HG03280 (cell line): Measurements from ENCODE around the gene NRXN3.

Source experiments
- ATAC-seq: cut with Tn5 transposase; IDR thresholded peaks from one replicate; pipeline ENCODE4 v1.9.1; 2021; ENCODE audit warnings: mild to moderate bottlenecking, moderate library complexity; ENCODE audit not compliant: unreplicated experiment

NRXN3 gene

DNA sequence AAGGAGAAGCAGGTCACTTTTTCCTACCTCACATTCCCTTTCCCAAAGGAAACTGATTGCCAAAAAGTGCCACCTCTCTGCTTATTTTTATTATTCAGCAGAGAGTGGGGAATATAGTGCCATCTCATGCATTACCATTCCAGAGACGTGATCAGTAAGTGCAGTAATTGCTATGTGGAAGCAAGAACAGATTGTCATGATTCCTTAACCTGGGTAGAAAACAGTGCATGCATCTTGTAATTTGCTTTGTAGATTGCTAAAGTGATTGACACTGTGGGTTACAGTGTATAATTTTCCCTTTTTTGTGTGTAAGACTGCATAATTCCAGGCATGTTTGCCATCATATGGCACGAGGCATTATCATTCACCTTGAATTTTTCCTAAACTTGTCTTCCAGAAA is 1708.6 kb downstream of the NRXN3 start:
- no peak for ATAC-seq

DNA sequence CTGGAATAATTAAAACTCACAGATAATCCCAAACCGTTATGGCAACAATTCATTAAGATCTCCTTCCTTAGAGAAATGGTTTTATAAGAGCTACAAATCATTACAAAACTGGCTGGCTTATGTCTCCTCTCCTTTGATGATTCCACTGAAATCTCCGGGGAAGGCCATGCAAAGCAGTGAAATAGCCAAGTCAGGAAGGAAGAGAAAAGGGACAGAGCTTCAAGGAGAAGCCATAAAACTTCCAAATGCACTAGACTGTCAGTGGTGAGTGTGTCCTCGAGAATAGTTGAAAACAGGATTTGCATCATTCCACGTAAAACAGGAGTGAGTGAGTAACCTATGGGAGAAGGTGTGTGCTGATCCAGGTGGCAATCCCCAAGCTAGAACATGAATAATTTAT is 1711.1 kb downstream of the NRXN3 start:
- no peak for ATAC-seq

DNA sequence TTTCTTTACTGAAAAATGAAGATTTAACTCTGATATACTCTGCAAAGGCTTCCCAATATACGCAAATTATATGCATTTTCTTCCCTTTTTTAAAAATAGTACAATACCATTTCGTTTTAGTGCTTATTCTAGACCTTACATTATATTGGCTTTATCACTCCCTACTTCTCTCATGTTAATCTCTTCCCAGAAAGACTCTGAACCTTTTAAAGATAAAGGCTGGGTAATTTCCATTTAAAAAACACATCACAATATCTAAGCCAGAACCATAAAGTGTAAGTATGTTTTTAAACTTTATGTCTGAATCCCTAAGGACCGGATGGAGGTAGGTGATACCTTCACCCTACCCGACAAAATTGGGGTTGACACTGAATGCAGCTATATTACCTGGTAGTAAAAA is 1720.4 kb downstream of the NRXN3 start:
- ATAC-seq, result no peak

DNA sequence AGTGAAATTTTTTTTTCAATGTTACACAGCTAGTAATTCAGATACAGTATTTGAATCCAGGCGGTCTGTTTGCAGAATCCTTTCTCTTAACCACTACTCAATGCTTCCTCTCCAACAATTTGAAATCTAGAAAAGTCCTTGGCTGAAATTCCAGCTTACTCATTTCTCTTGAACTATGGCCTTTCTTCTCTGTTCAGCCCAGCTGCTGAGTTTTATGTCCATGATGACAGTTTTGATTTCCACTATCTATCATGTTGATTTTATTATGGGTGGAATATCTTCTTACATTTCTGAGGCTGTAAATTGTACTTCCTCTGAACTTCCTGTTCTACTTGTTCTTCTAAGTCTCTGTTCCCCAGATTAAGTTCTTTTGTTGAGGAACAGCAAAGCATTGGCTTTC is 1725.8 kb downstream of the NRXN3 start:
- no peak for ATAC-seq

DNA sequence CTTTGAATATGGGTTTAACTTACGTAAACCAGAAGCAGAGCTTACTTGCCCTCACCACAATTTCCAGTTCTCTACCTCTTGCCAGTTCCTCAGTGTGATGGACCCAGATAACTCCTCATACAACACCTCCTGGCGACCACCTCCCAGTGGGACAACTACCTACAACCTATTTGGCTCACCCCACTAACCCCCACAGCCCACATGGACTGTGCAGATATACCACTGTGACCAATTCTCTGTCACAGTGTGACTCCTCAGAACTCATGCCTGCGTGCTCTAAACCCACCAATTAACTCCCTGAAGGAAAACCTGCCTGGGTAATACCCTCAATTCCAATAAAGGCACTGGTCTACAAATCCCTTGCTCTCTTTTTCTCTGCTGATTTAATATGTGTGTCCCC is 1729.4 kb downstream of the NRXN3 start:
- ATAC-seq, result no peak

DNA sequence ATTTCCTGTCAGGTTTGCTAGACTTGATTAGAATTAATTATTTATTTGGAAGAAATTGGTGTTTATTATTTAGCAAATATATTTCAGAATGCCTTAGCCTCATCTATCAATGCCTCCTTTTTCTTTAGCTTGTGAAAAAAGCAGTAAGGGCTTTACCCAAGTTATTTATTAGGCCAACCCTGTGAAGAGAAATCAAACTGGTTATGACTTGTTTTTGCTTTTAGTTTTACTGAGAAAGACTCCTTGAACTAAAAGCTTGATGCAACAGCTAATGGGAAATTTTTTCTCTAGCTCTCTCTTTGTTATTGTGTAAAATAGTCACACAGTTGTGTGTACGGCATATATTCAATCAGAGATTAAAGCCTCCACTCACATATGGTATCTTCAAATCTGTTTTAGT is 1734.3 kb downstream of the NRXN3 start:
- ATAC-seq, result no peak

DNA sequence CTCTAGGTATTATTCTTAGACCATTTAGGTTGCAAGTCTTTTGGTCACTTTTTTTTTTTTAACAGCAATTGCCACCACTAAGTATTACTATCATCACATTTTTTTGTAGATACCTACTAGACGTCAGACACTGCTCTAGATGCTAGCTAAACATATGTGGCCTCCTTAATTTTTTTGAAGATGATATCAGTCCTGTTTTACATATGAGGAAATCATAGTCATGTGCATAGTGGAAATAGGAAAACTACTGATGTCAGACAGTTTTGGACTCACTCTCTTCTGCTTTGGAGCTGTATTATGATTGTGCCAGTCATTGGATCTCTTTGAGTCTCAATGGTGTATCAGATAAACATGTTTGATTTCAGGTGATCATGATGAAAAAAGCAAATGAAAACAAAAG is 1736.8 kb downstream of the NRXN3 start:
- no peak for ATAC-seq

DNA sequence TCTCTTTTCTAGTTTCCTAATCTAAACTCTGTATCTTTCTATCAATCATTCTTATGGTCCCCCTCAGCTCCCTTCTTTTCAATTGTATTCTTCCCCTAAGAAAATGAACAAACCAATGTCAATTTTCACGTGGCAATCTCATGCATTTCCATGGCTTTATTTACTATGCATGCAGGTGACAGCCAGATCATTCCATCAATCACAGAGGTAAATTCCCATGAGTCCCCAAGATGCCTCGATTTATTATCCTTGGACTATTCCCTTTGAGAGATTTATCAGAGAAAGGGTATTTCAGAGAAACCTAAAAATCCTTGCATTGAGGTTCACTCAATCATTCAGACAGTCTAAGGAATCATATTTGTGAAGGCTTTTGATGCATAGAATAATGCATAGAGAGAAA is 1739.9 kb downstream of the NRXN3 start:
- ATAC-seq, result no peak

DNA sequence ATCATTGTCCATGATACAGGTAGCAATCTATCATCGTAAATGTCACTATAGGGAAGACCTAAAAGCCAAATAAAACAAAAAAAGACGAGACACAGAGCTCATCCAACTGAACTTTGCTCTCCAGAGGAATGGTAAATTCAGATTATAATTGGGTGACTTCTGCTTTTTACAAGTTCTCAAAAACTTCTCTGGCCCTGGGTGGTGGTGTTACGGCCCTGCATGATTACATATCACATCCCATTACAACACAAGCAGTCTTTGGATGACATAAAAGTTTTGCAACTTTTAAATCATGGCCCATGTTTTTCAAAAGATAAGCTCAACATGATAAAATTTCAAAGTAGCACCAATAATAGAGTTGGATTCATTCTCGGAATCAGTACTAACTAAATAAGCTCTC is 1741.6 kb downstream of the NRXN3 start:
- ATAC-seq, result no peak

DNA sequence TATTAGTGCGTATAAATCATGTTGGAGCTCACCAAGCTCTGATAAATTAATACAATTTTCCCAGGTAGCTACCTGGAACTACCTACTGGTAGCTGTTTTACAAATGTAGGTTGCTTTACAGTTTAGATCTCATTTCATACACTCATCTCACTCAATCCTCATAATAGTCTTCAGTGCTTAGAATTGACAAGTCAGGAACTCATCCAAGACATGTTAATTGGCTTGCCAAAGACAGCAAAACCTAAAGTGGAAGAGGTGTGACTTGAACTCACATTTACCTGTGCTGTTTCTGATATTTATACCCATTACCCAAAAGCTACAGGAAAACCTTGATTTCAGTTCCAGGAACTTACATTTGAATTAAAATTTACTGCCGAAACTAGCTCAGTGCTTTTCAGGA is 1744.4 kb downstream of the NRXN3 start:
- ATAC-seq, result no peak

DNA sequence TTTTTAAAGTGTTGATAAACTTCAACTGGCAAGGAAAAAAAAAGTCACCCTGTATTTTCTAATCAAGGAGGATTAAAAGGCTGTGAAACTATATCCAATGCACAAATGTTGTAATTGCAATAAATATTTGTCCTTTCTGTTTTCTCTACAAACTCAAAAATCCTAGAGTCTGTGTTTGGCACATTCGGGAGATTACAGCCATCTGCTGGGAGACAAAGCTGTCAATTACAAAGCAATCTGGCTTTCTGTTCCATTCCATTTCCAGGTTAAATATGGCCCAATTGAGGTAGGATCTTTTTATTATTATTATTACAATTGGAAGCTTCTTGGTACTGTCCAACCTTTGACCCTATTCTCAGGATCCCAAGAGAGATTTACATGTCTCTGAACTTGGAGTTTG is 1745.2 kb downstream of the NRXN3 start:
- no peak for ATAC-seq

DNA sequence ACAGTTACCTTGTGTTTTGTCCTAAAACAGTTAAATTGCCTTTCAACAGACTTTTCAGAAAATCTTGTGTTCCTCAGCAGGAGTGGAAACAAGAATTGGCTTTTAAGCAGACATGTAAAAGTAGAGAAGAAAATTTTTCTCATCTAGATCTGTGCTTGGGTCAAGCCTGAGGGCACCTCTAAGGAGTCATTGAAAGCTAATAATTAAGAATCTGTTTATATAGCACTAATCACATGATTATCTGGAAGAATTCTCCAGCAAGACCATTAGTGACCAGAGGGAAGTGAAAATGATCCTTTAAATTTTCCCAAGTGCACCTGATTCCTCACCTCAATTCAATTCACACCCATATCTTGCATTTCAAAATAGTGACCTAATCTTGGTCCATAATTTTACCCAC is 1746.1 kb downstream of the NRXN3 start:
- no peak for ATAC-seq

DNA sequence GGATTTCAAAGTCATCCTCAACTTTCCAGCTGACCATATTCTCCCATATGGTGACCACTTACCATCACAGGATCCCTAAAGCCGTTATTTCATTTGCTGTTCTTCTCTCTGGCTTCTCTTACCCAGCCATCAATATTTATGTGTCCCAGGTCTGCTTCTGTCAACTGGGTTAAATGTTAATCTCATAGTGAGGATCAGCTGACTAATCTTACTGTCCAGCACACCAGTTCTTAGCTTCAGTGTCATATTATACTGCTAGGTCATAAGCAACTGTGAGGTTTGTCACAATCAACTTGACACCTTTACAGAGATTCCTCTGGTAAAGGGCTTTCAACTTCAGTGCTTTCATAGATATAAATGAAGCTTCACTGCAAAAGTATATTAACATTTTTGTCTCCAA is 1746.7 kb downstream of the NRXN3 start:
- ATAC-seq, result no peak
